ENCODE results near the gene CDH18. TPM values are rescaled to one million over a fixed set of nuclear protein-coding genes. Genes with fewer than 3 reads are reported as not detected.
"Not testable (repeated sequence)": the region's sequence is repeated elsewhere in the genome, so short reads cannot be mapped to it uniquely, and the experiment has no call there.

The CDH18 gene
- total RNA-seq, 4 donors from 2014 or later: 0.76 to 0.99 TPM; not detected in 2

- no peak for DNase-seq (ENCODE audit: low spot score in 2 of 2)
- Histone ChIP-seq H3K27ac (no peak overlapping the region), H3K27me3 (no peaks in the 10 kb centered on the region), H3K4me1 (no peaks in the 10 kb centered on the region), H3K36me3 (no peaks in the 10 kb centered on the region), H3K4me3 (no peak overlapping the region), H3K9me3 (no peaks in the 10 kb centered on the region)
- WGBS: 86% methylated on average over 1 of the region's 1 CpG
- no peak for TF ChIP-seq CTCF (IDR thresholded peaks at IDR 0.05)
- TF ChIP-seq POLR2AphosphoS5 (IDR thresholded peaks at IDR 0.05): no peak
- no peak for TF ChIP-seq EP300 (IDR thresholded peaks at IDR 0.05)
- no peak for TF ChIP-seq POLR2A (IDR thresholded peaks at IDR 0.05)
These were observed 152.6 kb downstream of the CDH18 start for GRCh38 chr5:19835442-19835841.

- 80% methylated on average over 4 of the region's 4 CpGs for WGBS
These were observed 175.3 kb downstream of the CDH18 start for GRCh38 chr5:19812720-19813119.

DNA sequence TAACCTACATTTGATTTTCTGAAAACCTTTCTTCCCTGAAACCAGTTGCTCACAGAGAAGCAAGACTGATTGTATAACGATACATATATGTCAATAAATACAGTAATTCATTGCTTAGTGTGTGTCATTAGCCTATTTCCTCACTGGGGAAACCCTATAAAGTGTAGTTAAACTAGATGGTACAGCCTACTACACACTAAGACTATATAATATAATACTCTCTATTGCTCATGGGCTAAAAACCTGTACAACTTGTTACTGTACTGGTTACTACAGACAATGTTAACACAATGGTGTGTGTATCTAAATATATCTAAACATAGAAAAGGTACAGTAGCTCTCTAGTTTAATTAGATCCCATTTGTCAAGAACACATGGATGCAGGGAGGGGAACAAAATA, 181.2 kb downstream of the CDH18 start:
- TF ChIP-seq POLR2AphosphoS5 (IDR thresholded peaks at IDR 0.05): no peak
- TF ChIP-seq EP300 (IDR thresholded peaks at IDR 0.05): no peak
- TF ChIP-seq CTCF (IDR thresholded peaks at IDR 0.05): no peak
- no peak for TF ChIP-seq POLR2A (IDR thresholded peaks at IDR 0.05)
- Histone ChIP-seq H3K9me3 (no peaks in the 10 kb centered on the region), H3K27ac (no peak overlapping the region), H3K36me3 (no peaks in the 10 kb centered on the region), H3K4me3 (no peak overlapping the region), H3K27me3 (no peaks in the 10 kb centered on the region), H3K4me1 (no peaks in the 10 kb centered on the region)
- DNase-seq (ENCODE audit: low spot score in 2 of 2): no peak
- WGBS: 87% methylated on average over 1 of the region's 1 CpG

More at GRCh38 chr5:19812720-19813119, 175.3 kb downstream of the CDH18 start:
- H3K27me3 ChIP-seq; H3K27ac ChIP-seq; H3K4me3 ChIP-seq; H3K4me1 ChIP-seq; H3K9me3 ChIP-seq; H3K36me3 ChIP-seq; DNase-seq (ENCODE audit: low spot score in 2 of 2): not testable (repeated sequence)

- TF ChIP-seq CTCF (IDR thresholded peaks at IDR 0.05): no peak
- no peak for TF ChIP-seq POLR2A (IDR thresholded peaks at IDR 0.05)
- TF ChIP-seq EP300 (IDR thresholded peaks at IDR 0.05): no peak
- TF ChIP-seq POLR2AphosphoS5 (IDR thresholded peaks at IDR 0.05): no peak
- no peaks in the 10 kb centered on the region for H3K27me3 ChIP-seq
- no peaks in the 10 kb centered on the region for H3K9me3 ChIP-seq
- no peaks in the 10 kb centered on the region for H3K36me3 ChIP-seq
- no peak for DNase-seq (ENCODE audit: low spot score in 2 of 2)
- WGBS: 90% methylated on average over 6 of the region's 6 CpGs
- no peak overlapping the region for H3K27ac ChIP-seq
- H3K4me3 ChIP-seq: no peak overlapping the region
- H3K4me1 ChIP-seq: no peaks in the 10 kb centered on the region
These were observed 185.3 kb downstream of the CDH18 start for GRCh38 chr5:19802686-19803085.

GRCh38 chr5:19795218-19795617, 192.8 kb downstream of the CDH18 start:
- H3K9me3 ChIP-seq: no peaks in the 10 kb centered on the region
- TF ChIP-seq POLR2AphosphoS5 (IDR thresholded peaks at IDR 0.05) (no peak), POLR2A (IDR thresholded peaks at IDR 0.05) (no peak), CTCF (IDR thresholded peaks at IDR 0.05) (no peak), EP300 (IDR thresholded peaks at IDR 0.05) (no peak)
- H3K4me3 ChIP-seq: no peak overlapping the region
- no peaks in the 10 kb centered on the region for H3K36me3 ChIP-seq
- no peaks in the 10 kb centered on the region for H3K27me3 ChIP-seq
- WGBS: 79% methylated on average over 1 of the region's 1 CpG
- no peak overlapping the region for H3K27ac ChIP-seq
- H3K4me1 ChIP-seq: no peaks in the 10 kb centered on the region
- DNase-seq (ENCODE audit: low spot score in 2 of 2): no peak

DNA sequence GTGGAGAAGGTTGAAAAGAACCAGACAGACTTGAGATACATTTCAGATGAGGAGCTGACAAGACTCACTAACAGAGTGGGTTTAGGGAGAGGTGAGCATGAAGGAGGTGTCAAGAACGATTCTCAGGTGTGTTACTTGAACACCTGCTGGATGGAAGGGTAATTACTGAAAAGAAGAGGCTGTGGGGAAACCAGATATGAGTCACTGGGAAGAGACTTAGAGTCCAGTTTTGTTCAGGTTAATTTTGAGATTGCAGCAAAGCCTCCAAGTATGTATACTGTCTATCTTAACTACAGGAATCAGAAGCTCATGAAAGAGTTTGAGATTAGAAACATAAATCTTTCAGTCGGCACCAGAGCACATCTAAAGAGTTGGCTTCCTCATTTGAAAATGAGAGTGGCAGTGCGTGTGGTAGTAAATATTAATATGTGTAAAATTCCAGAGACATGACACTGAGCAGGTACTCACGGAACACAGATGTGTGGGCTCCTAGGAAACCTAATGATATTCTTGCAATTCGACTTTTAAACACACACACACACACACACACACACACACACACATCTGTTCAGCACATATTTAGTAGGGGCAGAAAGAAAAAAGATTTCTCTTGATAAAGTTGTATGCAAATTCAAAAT, 197.1 kb downstream of the CDH18 start:
- Histone ChIP-seq H3K36me3 (no peaks in the 10 kb centered on the region), H3K27me3 (no peaks in the 10 kb centered on the region), H3K4me3 (no peak overlapping the region), H3K4me1 (no peaks in the 10 kb centered on the region), H3K9me3 (no peaks in the 10 kb centered on the region), H3K27ac (no peak overlapping the region)
- no peak for TF ChIP-seq POLR2AphosphoS5 (IDR thresholded peaks at IDR 0.05)
- no peak for TF ChIP-seq CTCF (IDR thresholded peaks at IDR 0.05)
- TF ChIP-seq EP300 (IDR thresholded peaks at IDR 0.05): no peak
- no peak for TF ChIP-seq POLR2A (IDR thresholded peaks at IDR 0.05)
- 30% methylated on average over 5 of the region's 5 CpGs for WGBS
- no peak for DNase-seq (ENCODE audit: low spot score in 2 of 2)
